Liver (tissue), 3 donors: ENCODE data around the gene NOC2L.

Source experiments
- FOXA1 ChIP-seq: IDR thresholded peaks from 2 replicates; pipeline ENCODE4 v1.6.1; 2016; ENCODE audit warnings: antibody characterized with exemption
- JUND ChIP-seq, 2 donors: IDR thresholded peaks; 2 replicates each; pipeline ENCODE4 v1.6.1; 2016; ENCODE audit warnings: antibody characterized with exemption in 2 of 2
- RAD21 ChIP-seq, 2 donors: IDR thresholded peaks; 2 replicates each; pipeline ENCODE4 v1.6.1; 2016; ENCODE audit warnings: antibody characterized with exemption in 2 of 2, mild to moderate bottlenecking in 2 of 2
- TAF1 ChIP-seq: conservative IDR thresholded peaks from 2 replicates; pipeline ENCODE4 v1.6.1; 2016; ENCODE audit warnings: antibody characterized with exemption, mild to moderate bottlenecking
- YY1 ChIP-seq: IDR thresholded peaks from 2 replicates; pipeline ENCODE4 v1.6.1; 2016; ENCODE audit warnings: antibody characterized with exemption, mild to moderate bottlenecking
- TF ChIP-seq, protein P1 (sequence below): IDR thresholded peaks from 2 replicates; pipeline ENCODE4 v1.6.1; 2016; ENCODE audit warnings: antibody characterized with exemption
- TF ChIP-seq, protein P2 (sequence below): fragments of 150-350 bp; IDR thresholded peaks from 2 replicates; pipeline ENCODE4 v1.5.1; 2017; ENCODE audit warnings: improper control_type of control experiment, low read depth, low read length; ENCODE audit not compliant: missing input control
- TF ChIP-seq, protein P3 (sequence below): IDR thresholded peaks from 2 replicates; pipeline ENCODE4 v1.6.1; 2016; ENCODE audit warnings: antibody characterized with exemption, mild to moderate bottlenecking
- TF ChIP-seq, protein P4 (sequence below): IDR thresholded peaks from 2 replicates; pipeline ENCODE4 v1.6.1; 2016; ENCODE audit warnings: antibody characterized with exemption
- donor health status: healthy.
- donor health status: healthy.

DNA sequence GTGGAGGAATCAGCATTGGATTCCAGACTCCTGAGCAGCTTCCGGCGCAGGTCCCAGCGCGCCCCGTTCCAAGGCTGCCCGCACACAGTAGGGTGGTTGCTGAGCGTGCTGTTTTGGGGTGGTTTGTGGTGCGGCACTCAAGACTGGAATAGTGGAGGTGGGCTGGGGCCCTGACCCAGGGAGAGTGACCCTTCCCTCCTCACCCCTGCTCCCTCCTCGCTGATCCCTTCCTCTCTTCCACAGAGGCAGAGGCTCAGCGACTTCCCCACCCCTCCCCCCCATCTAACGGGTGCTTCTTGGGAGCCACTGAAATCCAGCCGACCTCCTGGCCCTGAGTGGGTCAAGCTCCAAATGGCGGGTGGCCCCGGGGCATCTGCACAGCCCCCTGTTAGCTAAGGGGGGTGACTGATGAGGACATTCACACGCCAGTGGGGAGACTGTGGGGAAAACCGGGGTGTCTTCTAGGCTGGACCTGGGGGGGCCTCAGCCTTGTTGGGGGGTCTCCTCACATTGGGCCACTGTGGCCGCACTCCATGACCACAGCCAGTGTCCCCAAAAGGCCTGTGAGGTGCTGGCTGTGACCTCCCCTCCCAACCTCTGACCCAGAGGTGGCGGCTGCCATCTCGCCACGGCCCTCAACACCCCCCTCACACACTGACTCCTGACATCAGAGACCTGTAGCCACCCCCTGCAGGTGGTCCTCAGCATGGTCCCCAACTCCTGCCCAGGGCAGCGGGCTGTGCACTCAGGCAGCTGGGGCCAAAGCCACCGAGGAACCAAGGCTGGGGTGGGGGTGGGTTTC, 44.8 kb upstream of the NOC2L start:
- TF ChIP-seq, protein P1, sequence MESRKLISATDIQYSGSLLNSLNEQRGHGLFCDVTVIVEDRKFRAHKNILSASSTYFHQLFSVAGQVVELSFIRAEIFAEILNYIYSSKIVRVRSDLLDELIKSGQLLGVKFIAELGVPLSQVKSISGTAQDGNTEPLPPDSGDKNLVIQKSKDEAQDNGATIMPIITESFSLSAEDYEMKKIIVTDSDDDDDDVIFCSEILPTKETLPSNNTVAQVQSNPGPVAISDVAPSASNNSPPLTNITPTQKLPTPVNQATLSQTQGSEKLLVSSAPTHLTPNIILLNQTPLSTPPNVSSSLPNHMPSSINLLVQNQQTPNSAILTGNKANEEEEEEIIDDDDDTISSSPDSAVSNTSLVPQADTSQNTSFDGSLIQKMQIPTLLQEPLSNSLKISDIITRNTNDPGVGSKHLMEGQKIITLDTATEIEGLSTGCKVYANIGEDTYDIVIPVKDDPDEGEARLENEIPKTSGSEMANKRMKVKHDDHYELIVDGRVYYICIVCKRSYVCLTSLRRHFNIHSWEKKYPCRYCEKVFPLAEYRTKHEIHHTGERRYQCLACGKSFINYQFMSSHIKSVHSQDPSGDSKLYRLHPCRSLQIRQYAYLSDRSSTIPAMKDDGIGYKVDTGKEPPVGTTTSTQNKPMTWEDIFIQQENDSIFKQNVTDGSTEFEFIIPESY = no peak
- TF ChIP-seq, protein P2, sequence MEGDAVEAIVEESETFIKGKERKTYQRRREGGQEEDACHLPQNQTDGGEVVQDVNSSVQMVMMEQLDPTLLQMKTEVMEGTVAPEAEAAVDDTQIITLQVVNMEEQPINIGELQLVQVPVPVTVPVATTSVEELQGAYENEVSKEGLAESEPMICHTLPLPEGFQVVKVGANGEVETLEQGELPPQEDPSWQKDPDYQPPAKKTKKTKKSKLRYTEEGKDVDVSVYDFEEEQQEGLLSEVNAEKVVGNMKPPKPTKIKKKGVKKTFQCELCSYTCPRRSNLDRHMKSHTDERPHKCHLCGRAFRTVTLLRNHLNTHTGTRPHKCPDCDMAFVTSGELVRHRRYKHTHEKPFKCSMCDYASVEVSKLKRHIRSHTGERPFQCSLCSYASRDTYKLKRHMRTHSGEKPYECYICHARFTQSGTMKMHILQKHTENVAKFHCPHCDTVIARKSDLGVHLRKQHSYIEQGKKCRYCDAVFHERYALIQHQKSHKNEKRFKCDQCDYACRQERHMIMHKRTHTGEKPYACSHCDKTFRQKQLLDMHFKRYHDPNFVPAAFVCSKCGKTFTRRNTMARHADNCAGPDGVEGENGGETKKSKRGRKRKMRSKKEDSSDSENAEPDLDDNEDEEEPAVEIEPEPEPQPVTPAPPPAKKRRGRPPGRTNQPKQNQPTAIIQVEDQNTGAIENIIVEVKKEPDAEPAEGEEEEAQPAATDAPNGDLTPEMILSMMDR = no peak
- TF ChIP-seq, protein P3, sequence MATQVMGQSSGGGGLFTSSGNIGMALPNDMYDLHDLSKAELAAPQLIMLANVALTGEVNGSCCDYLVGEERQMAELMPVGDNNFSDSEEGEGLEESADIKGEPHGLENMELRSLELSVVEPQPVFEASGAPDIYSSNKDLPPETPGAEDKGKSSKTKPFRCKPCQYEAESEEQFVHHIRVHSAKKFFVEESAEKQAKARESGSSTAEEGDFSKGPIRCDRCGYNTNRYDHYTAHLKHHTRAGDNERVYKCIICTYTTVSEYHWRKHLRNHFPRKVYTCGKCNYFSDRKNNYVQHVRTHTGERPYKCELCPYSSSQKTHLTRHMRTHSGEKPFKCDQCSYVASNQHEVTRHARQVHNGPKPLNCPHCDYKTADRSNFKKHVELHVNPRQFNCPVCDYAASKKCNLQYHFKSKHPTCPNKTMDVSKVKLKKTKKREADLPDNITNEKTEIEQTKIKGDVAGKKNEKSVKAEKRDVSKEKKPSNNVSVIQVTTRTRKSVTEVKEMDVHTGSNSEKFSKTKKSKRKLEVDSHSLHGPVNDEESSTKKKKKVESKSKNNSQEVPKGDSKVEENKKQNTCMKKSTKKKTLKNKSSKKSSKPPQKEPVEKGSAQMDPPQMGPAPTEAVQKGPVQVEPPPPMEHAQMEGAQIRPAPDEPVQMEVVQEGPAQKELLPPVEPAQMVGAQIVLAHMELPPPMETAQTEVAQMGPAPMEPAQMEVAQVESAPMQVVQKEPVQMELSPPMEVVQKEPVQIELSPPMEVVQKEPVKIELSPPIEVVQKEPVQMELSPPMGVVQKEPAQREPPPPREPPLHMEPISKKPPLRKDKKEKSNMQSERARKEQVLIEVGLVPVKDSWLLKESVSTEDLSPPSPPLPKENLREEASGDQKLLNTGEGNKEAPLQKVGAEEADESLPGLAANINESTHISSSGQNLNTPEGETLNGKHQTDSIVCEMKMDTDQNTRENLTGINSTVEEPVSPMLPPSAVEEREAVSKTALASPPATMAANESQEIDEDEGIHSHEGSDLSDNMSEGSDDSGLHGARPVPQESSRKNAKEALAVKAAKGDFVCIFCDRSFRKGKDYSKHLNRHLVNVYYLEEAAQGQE = no peak
- TF ChIP-seq, protein P4, sequence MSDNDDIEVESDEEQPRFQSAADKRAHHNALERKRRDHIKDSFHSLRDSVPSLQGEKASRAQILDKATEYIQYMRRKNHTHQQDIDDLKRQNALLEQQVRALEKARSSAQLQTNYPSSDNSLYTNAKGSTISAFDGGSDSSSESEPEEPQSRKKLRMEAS = no peak
- TF ChIP-seq JUND (IDR thresholded peaks at IDR 0.05) = no peak
- no peak for TF ChIP-seq RAD21 (IDR thresholded peaks at IDR 0.05)
- no peak for TF ChIP-seq YY1
- no peak for TF ChIP-seq FOXA1
- no peak for TF ChIP-seq TAF1
